ENCODE results near the gene TOX3. TPM values are rescaled to one million over a fixed set of nuclear protein-coding genes. Genes with fewer than 3 reads are reported as not detected.

TOX3 gene
- 44.1 TPM for polyA plus RNA-seq (2013, experiment 1 of 4)
- 50.6 TPM for polyA plus RNA-seq (2013, experiment 2 of 4)
- polyA plus RNA-seq (2013, experiment 3 of 4) = 42.0 TPM
- polyA plus RNA-seq (2013, experiment 4 of 4) = 53.5 TPM

GRCh38 chr16:52547004-52547833 is at the start of gene TOX3:
Gene TOX3, minus strand, starts transcription at chr16:52547143. Its CDS starts 420 bp downstream, at chr16:52546723.
- H3K4me3 ChIP-seq (ENCODE audit: insufficient read depth, low read depth, low read length) = peak within 1 kb of the TSS; percentile 91
- H3K27me3 ChIP-seq (ENCODE audit: control insufficient read depth, insufficient read depth, low read length, poor library complexity, severe bottlenecking) = peaks cover 4% of the 10 kb centered on the region
- peaks cover 21% of the 10 kb centered on the region for H3K4me1 ChIP-seq (ENCODE audit: control insufficient read depth, insufficient read depth, low read length)
- peak within 1 kb of the TSS; percentile 46 for H3K27ac ChIP-seq (ENCODE audit: insufficient read depth, low read depth, low read length, poor library complexity, severe bottlenecking)
- H3K9me3 ChIP-seq (ENCODE audit: control insufficient read depth, low read length) = no peaks in the 10 kb centered on the region
- H3K36me3 ChIP-seq (ENCODE audit: control insufficient read depth, insufficient read depth, low read length) = no peaks in the 10 kb centered on the region
- WGBS, 2 experiments = 1% methylated on average over 78 to 83 of the region's 83 CpGs

GRCh38 chr16:52592778-52593177 is 45.8 kb upstream of the TOX3 start:
- H3K27ac ChIP-seq (ENCODE audit: insufficient read depth, low read depth, low read length, poor library complexity, severe bottlenecking) = no peak overlapping the region
- H3K36me3 ChIP-seq (ENCODE audit: control insufficient read depth, insufficient read depth, low read length) = no peaks in the 10 kb centered on the region
- no peaks in the 10 kb centered on the region for H3K9me3 ChIP-seq (ENCODE audit: control insufficient read depth, low read length)
- no peaks in the 10 kb centered on the region for H3K4me1 ChIP-seq (ENCODE audit: control insufficient read depth, insufficient read depth, low read length)
- 91 to 97% methylated on average over 2 of the region's 2 CpGs for WGBS, 2 experiments
- no peak overlapping the region for H3K4me3 ChIP-seq (ENCODE audit: insufficient read depth, low read depth, low read length)
- no peaks in the 10 kb centered on the region for H3K27me3 ChIP-seq (ENCODE audit: control insufficient read depth, insufficient read depth, low read length, poor library complexity, severe bottlenecking)

DNA sequence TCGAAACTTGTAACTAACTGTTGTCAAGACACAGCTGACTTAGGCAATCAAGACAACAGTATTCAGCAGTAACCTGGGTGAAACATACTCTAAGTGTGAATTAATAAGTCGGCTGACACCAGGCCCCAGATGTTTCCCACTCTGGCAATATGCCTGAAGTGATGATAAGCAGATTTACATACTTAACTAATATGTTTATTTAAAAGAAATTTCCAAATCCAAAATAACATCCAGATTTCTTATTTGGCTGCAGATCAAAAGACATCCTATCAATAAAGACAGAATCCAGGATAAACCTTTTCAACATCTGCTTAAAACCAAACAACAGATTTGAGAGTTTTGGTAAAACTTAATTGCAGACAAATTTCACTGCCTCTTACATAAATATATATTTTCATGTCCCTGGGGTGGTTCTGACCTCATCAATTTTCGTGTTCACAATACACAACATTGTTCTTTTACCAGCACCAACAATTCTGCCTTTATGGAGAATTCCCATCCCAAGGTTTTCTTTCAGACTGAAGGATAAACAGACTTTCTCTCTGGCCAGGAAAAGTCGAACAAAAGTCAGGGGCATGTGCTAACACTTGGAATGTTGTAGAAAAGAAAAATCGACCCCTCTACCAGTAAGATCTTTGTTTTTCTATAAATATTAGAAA is 45.1 kb upstream of the TOX3 start:
- Histone ChIP-seq H3K36me3 (ENCODE audit: control insufficient read depth, insufficient read depth, low read length) (no peaks in the 10 kb centered on the region), H3K4me3 (ENCODE audit: insufficient read depth, low read depth, low read length) (no peak overlapping the region), H3K4me1 (ENCODE audit: control insufficient read depth, insufficient read depth, low read length) (no peaks in the 10 kb centered on the region), H3K27me3 (ENCODE audit: control insufficient read depth, insufficient read depth, low read length, poor library complexity, severe bottlenecking) (no peaks in the 10 kb centered on the region), H3K27ac (ENCODE audit: insufficient read depth, low read depth, low read length, poor library complexity, severe bottlenecking) (no peak overlapping the region), H3K9me3 (ENCODE audit: control insufficient read depth, low read length) (no peaks in the 10 kb centered on the region)
- WGBS, 2 experiments = 83 to 91% methylated on average over 5 of the region's 5 CpGs

GRCh38 chr16:52591471-52591870 is 44.5 kb upstream of the TOX3 start:
- Histone ChIP-seq H3K4me1 (ENCODE audit: control insufficient read depth, insufficient read depth, low read length) (no peaks in the 10 kb centered on the region), H3K27me3 (ENCODE audit: control insufficient read depth, insufficient read depth, low read length, poor library complexity, severe bottlenecking) (no peaks in the 10 kb centered on the region), H3K27ac (ENCODE audit: insufficient read depth, low read depth, low read length, poor library complexity, severe bottlenecking) (no peak overlapping the region), H3K9me3 (ENCODE audit: control insufficient read depth, low read length) (no peaks in the 10 kb centered on the region), H3K4me3 (ENCODE audit: insufficient read depth, low read depth, low read length) (no peak overlapping the region), H3K36me3 (ENCODE audit: control insufficient read depth, insufficient read depth, low read length) (no peaks in the 10 kb centered on the region)
- 90 to 92% methylated on average over 4 to 5 of the region's 5 CpGs for WGBS, 2 experiments

DNA sequence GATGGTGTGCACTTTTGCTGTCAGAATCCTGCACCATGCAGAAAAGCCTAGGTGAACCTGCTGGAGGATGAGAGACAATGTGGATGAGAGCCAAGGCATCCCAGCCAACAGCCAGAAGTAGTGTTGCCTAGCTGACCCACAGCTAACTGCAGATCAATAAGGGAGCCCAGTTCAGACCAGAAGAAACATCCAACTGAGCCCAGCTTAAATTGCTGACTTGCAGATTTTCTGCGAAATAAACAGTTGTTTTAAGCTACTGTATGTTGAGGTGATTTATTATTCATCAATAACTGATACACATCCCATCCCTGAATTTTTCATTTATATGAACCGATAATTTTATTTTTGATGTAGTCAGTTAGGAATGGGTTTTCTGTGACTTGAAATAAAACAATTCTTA is 39.2 kb upstream of the TOX3 start:
- H3K27me3 ChIP-seq (ENCODE audit: control insufficient read depth, insufficient read depth, low read length, poor library complexity, severe bottlenecking) = no peaks in the 10 kb centered on the region

GRCh38 chr16:52584354-52585320 is 37.7 kb upstream of the TOX3 start:
- H3K27ac ChIP-seq (ENCODE audit: insufficient read depth, low read depth, low read length, poor library complexity, severe bottlenecking) = no peak overlapping the region
- H3K36me3 ChIP-seq (ENCODE audit: control insufficient read depth, insufficient read depth, low read length) = no peaks in the 10 kb centered on the region
- H3K4me1 ChIP-seq (ENCODE audit: control insufficient read depth, insufficient read depth, low read length) = no peaks in the 10 kb centered on the region
- no peaks in the 10 kb centered on the region for H3K9me3 ChIP-seq (ENCODE audit: control insufficient read depth, low read length)
- H3K4me3 ChIP-seq (ENCODE audit: insufficient read depth, low read depth, low read length) = no peak overlapping the region
- no peaks in the 10 kb centered on the region for H3K27me3 ChIP-seq (ENCODE audit: control insufficient read depth, insufficient read depth, low read length, poor library complexity, severe bottlenecking)
- WGBS, 2 experiments = 91 to 92% methylated on average over 4 to 5 of the region's 5 CpGs

More for the DNA sequence above, 39.2 kb upstream of the TOX3 start:
- no peaks in the 10 kb centered on the region for H3K9me3 ChIP-seq (ENCODE audit: control insufficient read depth, low read length)
- H3K4me3 ChIP-seq (ENCODE audit: insufficient read depth, low read depth, low read length) = no peak overlapping the region
- H3K4me1 ChIP-seq (ENCODE audit: control insufficient read depth, insufficient read depth, low read length) = no peaks in the 10 kb centered on the region
- H3K27ac ChIP-seq (ENCODE audit: insufficient read depth, low read depth, low read length, poor library complexity, severe bottlenecking) = no peak overlapping the region
- WGBS, 2 experiments = no CpG with 5 or more reads among the region's 2 CpGs
- no peaks in the 10 kb centered on the region for H3K36me3 ChIP-seq (ENCODE audit: control insufficient read depth, insufficient read depth, low read length)

- Histone ChIP-seq H3K27me3 (ENCODE audit: control insufficient read depth, insufficient read depth, low read length, poor library complexity, severe bottlenecking) (no peaks in the 10 kb centered on the region), H3K36me3 (ENCODE audit: control insufficient read depth, insufficient read depth, low read length) (no peaks in the 10 kb centered on the region), H3K9me3 (ENCODE audit: control insufficient read depth, low read length) (no peaks in the 10 kb centered on the region), H3K4me1 (ENCODE audit: control insufficient read depth, insufficient read depth, low read length) (peaks cover 3% of the 10 kb centered on the region), H3K4me3 (ENCODE audit: insufficient read depth, low read depth, low read length) (no peak overlapping the region), H3K27ac (ENCODE audit: insufficient read depth, low read depth, low read length, poor library complexity, severe bottlenecking) (no peak overlapping the region)
- 92 to 93% methylated on average over 4 of the region's 4 CpGs for WGBS, 2 experiments
These were observed 34.6 kb upstream of the TOX3 start for GRCh38 chr16:52581530-52581929.

DNA sequence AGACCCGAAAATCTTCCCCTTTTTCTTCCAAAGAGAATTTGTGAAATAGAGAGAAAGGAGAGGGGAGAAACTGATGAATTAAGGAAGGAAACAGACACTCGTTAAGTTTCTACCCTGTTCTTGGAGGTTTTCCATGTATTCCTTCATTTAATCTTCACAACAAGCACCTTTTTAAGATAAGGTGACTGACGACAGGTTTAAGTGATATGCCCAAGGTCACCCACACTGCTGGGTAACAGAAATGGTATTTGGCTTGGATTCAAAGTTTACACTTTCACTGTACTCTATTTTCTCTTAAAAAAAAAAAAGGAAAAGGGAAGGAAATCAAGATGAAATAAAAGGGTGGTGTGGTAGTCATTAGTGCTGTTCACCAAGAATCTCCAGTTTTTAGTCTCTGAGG is 33.5 kb upstream of the TOX3 start:
- peaks cover 3% of the 10 kb centered on the region for H3K4me1 ChIP-seq (ENCODE audit: control insufficient read depth, insufficient read depth, low read length)
- no peak overlapping the region for H3K4me3 ChIP-seq (ENCODE audit: insufficient read depth, low read depth, low read length)
- no peaks in the 10 kb centered on the region for H3K27me3 ChIP-seq (ENCODE audit: control insufficient read depth, insufficient read depth, low read length, poor library complexity, severe bottlenecking)
- H3K36me3 ChIP-seq (ENCODE audit: control insufficient read depth, insufficient read depth, low read length) = no peaks in the 10 kb centered on the region
- H3K9me3 ChIP-seq (ENCODE audit: control insufficient read depth, low read length) = no peaks in the 10 kb centered on the region
- no peak overlapping the region for H3K27ac ChIP-seq (ENCODE audit: insufficient read depth, low read depth, low read length, poor library complexity, severe bottlenecking)
- 86 to 95% methylated on average over 2 to 3 of the region's 3 CpGs for WGBS, 2 experiments

DNA sequence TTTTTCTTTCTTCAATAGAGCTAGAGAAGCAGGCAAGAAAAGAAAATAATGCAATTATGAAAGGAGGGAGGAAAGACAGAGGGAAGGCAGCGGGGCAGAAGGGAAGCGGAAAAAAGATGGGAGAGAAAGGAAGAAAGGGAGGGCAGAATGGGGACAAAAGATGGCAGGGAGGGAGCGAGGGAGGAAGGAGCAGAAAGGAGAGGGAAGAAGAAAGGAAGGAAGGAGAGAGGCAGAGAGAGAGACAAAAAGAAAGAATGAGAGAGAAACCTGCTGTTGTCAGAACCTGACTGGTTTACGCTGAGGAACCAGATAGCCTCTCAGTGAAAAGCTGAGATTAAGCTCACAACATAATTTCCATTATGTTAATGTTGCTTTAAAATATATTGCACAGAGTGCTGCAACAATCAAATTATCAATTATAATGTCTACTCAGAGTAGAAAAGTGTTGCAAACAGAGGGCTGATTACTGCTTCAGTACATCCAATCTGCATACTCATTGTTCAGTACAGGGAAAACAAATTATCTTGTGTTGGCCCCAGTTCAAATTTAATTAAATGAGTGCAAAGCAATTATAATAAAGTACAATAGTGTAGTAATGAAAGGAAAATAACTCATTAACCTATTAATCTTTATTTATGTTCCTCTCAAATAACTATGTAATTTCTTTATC is 32.0 kb upstream of the TOX3 start:
- Histone ChIP-seq H3K4me3 (ENCODE audit: insufficient read depth, low read depth, low read length) (no peak overlapping the region), H3K36me3 (ENCODE audit: control insufficient read depth, insufficient read depth, low read length) (no peaks in the 10 kb centered on the region), H3K9me3 (ENCODE audit: control insufficient read depth, low read length) (no peaks in the 10 kb centered on the region), H3K27ac (ENCODE audit: insufficient read depth, low read depth, low read length, poor library complexity, severe bottlenecking) (no peak overlapping the region), H3K4me1 (ENCODE audit: control insufficient read depth, insufficient read depth, low read length) (peaks cover 3% of the 10 kb centered on the region), H3K27me3 (ENCODE audit: control insufficient read depth, insufficient read depth, low read length, poor library complexity, severe bottlenecking) (no peaks in the 10 kb centered on the region)
- 89 to 94% methylated on average over 4 of the region's 4 CpGs for WGBS, 2 experiments
